Measurements from ENCODE around the gene MARCHF3.

The MARCHF3 gene

GRCh38 chr5:126852841-126853271, 177.5 kb downstream of the MARCHF3 start:
- H3K27me3 ChIP-seq (ENCODE audit: insufficient read depth, low read depth), result no peaks in the 10 kb centered on the region
- H3K36me3 ChIP-seq (ENCODE audit: insufficient read depth), result no peaks in the 10 kb centered on the region
- no peak overlapping the region for H2AFZ ChIP-seq (ENCODE audit: low read depth)
- H3K4me1 ChIP-seq (ENCODE audit: low read depth, poor library complexity, severe bottlenecking), result no peaks in the 10 kb centered on the region
- no peaks in the 10 kb centered on the region for H3K79me2 ChIP-seq (ENCODE audit: insufficient read depth, low read depth)
- no peak for TF ChIP-seq CTCF (conservative IDR thresholded peaks at IDR 0.05; ENCODE audit: low read depth, low read length)
- H3K4me3 ChIP-seq (IDR thresholded peaks at IDR 0.05; ENCODE audit: insufficient read depth, low read depth, low read length), result no peak overlapping the region
- no peaks in the 10 kb centered on the region for H4K20me1 ChIP-seq (ENCODE audit: insufficient read depth)
- H3K4me2 ChIP-seq, result no peak overlapping the region
- no peak overlapping the region for H3K27ac ChIP-seq
- no peak overlapping the region for H3K9ac ChIP-seq

- no peaks in the 10 kb centered on the region for H3K4me1 ChIP-seq (ENCODE audit: low read depth, poor library complexity, severe bottlenecking)
These were observed 178.2 kb downstream of the MARCHF3 start for GRCh38 chr5:126852091-126852571.

GRCh38 chr5:126851501-126852011, 178.8 kb downstream of the MARCHF3 start:
- Histone ChIP-seq H4K20me1 (ENCODE audit: insufficient read depth) (no peaks in the 10 kb centered on the region), H3K4me2 (no peak overlapping the region), H3K4me3 (IDR thresholded peaks at IDR 0.05; ENCODE audit: insufficient read depth, low read depth, low read length) (no peak overlapping the region), H3K9ac (no peak overlapping the region), H2AFZ (ENCODE audit: low read depth) (no peak overlapping the region), H3K27me3 (ENCODE audit: insufficient read depth, low read depth) (no peaks in the 10 kb centered on the region), H3K36me3 (ENCODE audit: insufficient read depth) (no peaks in the 10 kb centered on the region), H3K27ac (no peak overlapping the region), H3K4me1 (ENCODE audit: low read depth, poor library complexity, severe bottlenecking) (no peaks in the 10 kb centered on the region), H3K79me2 (ENCODE audit: insufficient read depth, low read depth) (no peaks in the 10 kb centered on the region)
- no peak for TF ChIP-seq CTCF (conservative IDR thresholded peaks at IDR 0.05; ENCODE audit: low read depth, low read length)

More at GRCh38 chr5:126852091-126852571, 178.2 kb downstream of the MARCHF3 start:
- Histone ChIP-seq H2AFZ (ENCODE audit: low read depth) (no peak overlapping the region), H3K4me3 (IDR thresholded peaks at IDR 0.05; ENCODE audit: insufficient read depth, low read depth, low read length) (no peak overlapping the region), H3K4me2 (no peak overlapping the region), H4K20me1 (ENCODE audit: insufficient read depth) (no peaks in the 10 kb centered on the region), H3K27ac (no peak overlapping the region), H3K36me3 (ENCODE audit: insufficient read depth) (no peaks in the 10 kb centered on the region), H3K9ac (no peak overlapping the region), H3K79me2 (ENCODE audit: insufficient read depth, low read depth) (no peaks in the 10 kb centered on the region), H3K27me3 (ENCODE audit: insufficient read depth, low read depth) (no peaks in the 10 kb centered on the region)
- no peak for TF ChIP-seq CTCF (conservative IDR thresholded peaks at IDR 0.05; ENCODE audit: low read depth, low read length)

- Histone ChIP-seq H3K27me3 (ENCODE audit: insufficient read depth, low read depth) (no peaks in the 10 kb centered on the region), H3K4me3 (IDR thresholded peaks at IDR 0.05; ENCODE audit: insufficient read depth, low read depth, low read length) (no peak overlapping the region), H4K20me1 (ENCODE audit: insufficient read depth) (no peaks in the 10 kb centered on the region), H3K9ac (no peak overlapping the region), H3K79me2 (ENCODE audit: insufficient read depth, low read depth) (no peaks in the 10 kb centered on the region), H3K4me1 (ENCODE audit: low read depth, poor library complexity, severe bottlenecking) (no peaks in the 10 kb centered on the region), H3K27ac (no peak overlapping the region), H2AFZ (ENCODE audit: low read depth) (no peak overlapping the region), H3K4me2 (no peak overlapping the region), H3K36me3 (ENCODE audit: insufficient read depth) (no peaks in the 10 kb centered on the region)
- TF ChIP-seq CTCF (conservative IDR thresholded peaks at IDR 0.05; ENCODE audit: low read depth, low read length), result no peak
These were observed 181.2 kb downstream of the MARCHF3 start for GRCh38 chr5:126849101-126849678.
